Loucy (cell line): ENCODE data around the gene PRKCE.

Experiments used
- H2AFZ ChIP-seq: fragments of 200-600 bp; sonication (generic); 2 replicates; pipeline ENCODE4 v1.6.0; 2016; ENCODE audit warnings: antibody characterized with exemption, mild to moderate bottlenecking, low read length, moderate library complexity
- H3F3A ChIP-seq: fragments of 200-600 bp; 2 replicates; pipeline ENCODE4 v1.6.0; 2016; ENCODE audit warnings: antibody characterized with exemption, low read depth, mild to moderate bottlenecking
- H3K27me3 ChIP-seq: fragments of 200-600 bp; sonication (generic); 2 replicates; pipeline ENCODE4 v1.6.1; 2014; ENCODE audit warnings: low read length, mild to moderate bottlenecking; ENCODE audit not compliant: insufficient read depth, poor library complexity, severe bottlenecking
- H3K36me3 ChIP-seq: fragments of 200-600 bp; sonication (generic); 2 replicates; pipeline ENCODE4 v1.6.1; 2016; ENCODE audit warnings: low read length; ENCODE audit not compliant: insufficient read depth
- H3K4me1 ChIP-seq: fragments of 200-600 bp; sonication (generic); 2 replicates; pipeline ENCODE4 v1.5.1; 2014; ENCODE audit warnings: low read length, mild to moderate bottlenecking; ENCODE audit not compliant: insufficient read depth, poor library complexity, severe bottlenecking
- H3K4me2 ChIP-seq: fragments of 200-600 bp; sonication (generic); 2 replicates; pipeline ENCODE4 v1.6.0; 2014; ENCODE audit warnings: antibody characterized with exemption, low read length, low read depth, mild to moderate bottlenecking; ENCODE audit not compliant: poor library complexity, severe bottlenecking
- H3K4me3 ChIP-seq: fragments of 200-600 bp; sonication (generic); 2 replicates; pipeline ENCODE4 v1.5.1; 2014; ENCODE audit warnings: low read length, mild to moderate bottlenecking, mixed read lengths; ENCODE audit not compliant: poor library complexity, severe bottlenecking
- H3K79me2 ChIP-seq: fragments of 200-600 bp; sonication (generic); 2 replicates; pipeline ENCODE4 v1.6.1; 2014; ENCODE audit warnings: low read length; ENCODE audit not compliant: insufficient read depth
- H3K9ac ChIP-seq: fragments of 200-600 bp; sonication (generic); 2 replicates; pipeline ENCODE4 v1.6.0; 2014; ENCODE audit warnings: mild to moderate bottlenecking, low read depth, low read length, moderate library complexity; ENCODE audit not compliant: poor library complexity, severe bottlenecking
- H3K9me2 ChIP-seq: fragments of 200-600 bp; sonication (generic); replicated peaks from 2 replicates; pipeline ENCODE4 v1.6.1; 2016; ENCODE audit warnings: low read depth, low read length, mixed read lengths
- H3K9me3 ChIP-seq: fragments of 200-600 bp; sonication (generic); 2 replicates; pipeline ENCODE4 v1.6.1; 2014; ENCODE audit warnings: mild to moderate bottlenecking, antibody characterized with exemption, low read length, low read depth; ENCODE audit not compliant: insufficient read depth
- H4K20me1 ChIP-seq: fragments of 200-600 bp; sonication (generic); 2 replicates; pipeline ENCODE4 v1.6.0; 2014; ENCODE audit warnings: antibody characterized with exemption, low read length, mild to moderate bottlenecking; ENCODE audit not compliant: insufficient read depth, poor library complexity, severe bottlenecking
- EZH2phosphoT487 ChIP-seq: fragments of 200-600 bp; IDR thresholded peaks from 2 replicates; pipeline ENCODE4 v1.6.1; 2018; ENCODE audit warnings: antibody characterized with exemption, mild to moderate bottlenecking, moderate library complexity, borderline replicate concordance
- TF ChIP-seq, protein P1 (sequence below): fragments of 200-600 bp; sonication (generic); conservative IDR thresholded peaks from 2 replicates; pipeline ENCODE4 v1.5.1; 2014; ENCODE audit warnings: mild to moderate bottlenecking, antibody characterized with exemption, low read length

PRKCE gene

DNA sequence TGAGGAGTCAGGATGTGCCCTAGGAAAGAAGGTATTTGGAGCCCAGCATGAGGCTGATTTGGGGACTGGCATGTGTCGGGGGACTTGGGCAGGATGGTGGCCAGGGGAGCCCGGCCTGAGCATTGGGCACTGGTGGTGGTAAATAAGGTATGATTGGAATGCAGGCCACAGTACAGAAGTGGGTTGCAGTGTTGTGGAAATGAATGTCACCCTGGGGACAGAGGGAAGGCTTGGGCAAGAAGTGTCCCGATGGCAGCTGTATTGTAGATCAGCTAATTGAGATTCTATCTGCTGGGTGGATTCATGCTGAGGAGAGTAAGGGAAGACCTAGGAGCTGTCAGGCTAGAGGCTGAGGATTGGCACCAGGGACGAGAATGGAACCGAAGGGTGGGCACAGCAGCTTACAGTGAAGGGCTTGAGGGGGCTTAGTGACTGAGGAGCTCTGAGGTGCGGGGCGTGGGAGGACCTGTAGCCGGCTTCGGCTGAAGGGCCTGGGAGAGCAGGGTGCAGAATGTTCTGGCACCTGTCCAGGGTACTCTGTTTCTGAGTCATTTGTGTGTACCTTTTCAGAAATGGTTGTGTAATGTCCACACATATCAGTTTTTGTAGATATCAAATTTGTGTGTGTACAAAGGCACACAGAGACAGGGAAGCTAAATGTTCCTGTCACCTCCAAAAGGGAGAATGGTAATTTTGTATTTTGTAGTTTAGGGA lies 170.2 kb downstream of the PRKCE start:
- no peak for TF ChIP-seq EZH2phosphoT487
- TF ChIP-seq, protein P1, sequence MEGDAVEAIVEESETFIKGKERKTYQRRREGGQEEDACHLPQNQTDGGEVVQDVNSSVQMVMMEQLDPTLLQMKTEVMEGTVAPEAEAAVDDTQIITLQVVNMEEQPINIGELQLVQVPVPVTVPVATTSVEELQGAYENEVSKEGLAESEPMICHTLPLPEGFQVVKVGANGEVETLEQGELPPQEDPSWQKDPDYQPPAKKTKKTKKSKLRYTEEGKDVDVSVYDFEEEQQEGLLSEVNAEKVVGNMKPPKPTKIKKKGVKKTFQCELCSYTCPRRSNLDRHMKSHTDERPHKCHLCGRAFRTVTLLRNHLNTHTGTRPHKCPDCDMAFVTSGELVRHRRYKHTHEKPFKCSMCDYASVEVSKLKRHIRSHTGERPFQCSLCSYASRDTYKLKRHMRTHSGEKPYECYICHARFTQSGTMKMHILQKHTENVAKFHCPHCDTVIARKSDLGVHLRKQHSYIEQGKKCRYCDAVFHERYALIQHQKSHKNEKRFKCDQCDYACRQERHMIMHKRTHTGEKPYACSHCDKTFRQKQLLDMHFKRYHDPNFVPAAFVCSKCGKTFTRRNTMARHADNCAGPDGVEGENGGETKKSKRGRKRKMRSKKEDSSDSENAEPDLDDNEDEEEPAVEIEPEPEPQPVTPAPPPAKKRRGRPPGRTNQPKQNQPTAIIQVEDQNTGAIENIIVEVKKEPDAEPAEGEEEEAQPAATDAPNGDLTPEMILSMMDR: no peak
- no peaks in the 10 kb centered on the region for H3K36me3 ChIP-seq
- no peak overlapping the region for H3K9ac ChIP-seq
- H2AFZ ChIP-seq: no peak overlapping the region
- H3K79me2 ChIP-seq: peaks cover 39% of the 10 kb centered on the region
- H3K4me1 ChIP-seq: peaks cover 66% of the 10 kb centered on the region
- no peaks in the 10 kb centered on the region for H3K9me3 ChIP-seq
- H3K4me2 ChIP-seq: no peak overlapping the region
- no peak overlapping the region for H3K4me3 ChIP-seq
- no peaks in the 10 kb centered on the region for H3F3A ChIP-seq
- no peaks in the 10 kb centered on the region for H3K27me3 ChIP-seq
- no peaks in the 10 kb centered on the region for H4K20me1 ChIP-seq
- H3K9me2 ChIP-seq: no peaks in the 10 kb centered on the region

DNA sequence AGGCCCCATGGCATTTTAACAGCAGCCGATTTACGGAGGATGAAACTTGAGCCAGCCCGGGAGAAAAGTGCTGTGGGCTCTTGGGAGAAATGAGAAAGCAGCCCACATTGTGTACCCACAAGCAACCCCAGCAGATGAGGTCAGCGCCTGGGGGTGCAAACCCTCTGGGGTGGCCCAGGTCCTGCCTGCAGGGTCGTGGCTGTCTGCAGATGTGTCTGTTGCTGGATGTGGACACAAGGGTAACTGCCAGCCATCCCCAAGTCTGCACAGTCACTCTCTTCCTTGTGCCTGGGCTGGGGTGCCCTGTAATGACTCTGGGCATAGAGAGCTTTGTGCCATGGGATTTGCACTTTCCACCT lies 170.8 kb downstream of the PRKCE start:
- H3K4me2 ChIP-seq: no peak overlapping the region
- no peaks in the 10 kb centered on the region for H3K36me3 ChIP-seq
- TF ChIP-seq, protein P1: no peak
- TF ChIP-seq EZH2phosphoT487: no peak
- H3K9ac ChIP-seq: no peak overlapping the region
- H3K79me2 ChIP-seq: peaks cover 44% of the 10 kb centered on the region
- H3K27me3 ChIP-seq: no peaks in the 10 kb centered on the region
- no peaks in the 10 kb centered on the region for H3F3A ChIP-seq
- no peaks in the 10 kb centered on the region for H3K9me2 ChIP-seq
- no peaks in the 10 kb centered on the region for H3K9me3 ChIP-seq
- no peak overlapping the region for H3K4me3 ChIP-seq
- H2AFZ ChIP-seq: no peak overlapping the region
- H4K20me1 ChIP-seq: no peaks in the 10 kb centered on the region
- peaks cover 71% of the 10 kb centered on the region for H3K4me1 ChIP-seq

DNA sequence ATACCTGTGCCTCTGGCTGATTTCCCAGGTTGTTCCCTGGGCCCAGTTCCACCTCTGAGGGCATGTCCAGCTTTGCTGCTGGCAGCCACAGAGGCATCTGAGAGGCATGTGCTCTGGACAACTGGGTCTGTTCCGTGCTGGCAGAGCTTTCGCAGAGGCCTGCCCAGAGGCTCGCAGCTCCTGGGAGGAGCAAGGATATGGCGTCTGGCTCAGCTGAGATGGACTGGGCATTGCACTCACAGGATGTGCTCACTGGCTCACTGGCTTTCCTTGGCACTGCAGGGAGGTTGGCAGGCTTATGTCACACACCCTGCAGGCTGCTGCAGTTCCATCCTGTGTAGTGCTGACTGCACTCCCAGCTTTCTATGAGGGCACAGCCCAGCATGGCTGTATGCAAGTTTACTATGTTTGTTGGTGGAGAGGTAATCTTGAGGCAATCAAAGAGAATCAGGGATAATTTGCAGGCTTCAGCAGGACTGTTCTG lies 172.3 kb downstream of the PRKCE start:
- Histone ChIP-seq H3K79me2 (peaks cover 48% of the 10 kb centered on the region), H3K4me1 (peaks cover 72% of the 10 kb centered on the region), H2AFZ (no peak overlapping the region), H3K36me3 (no peaks in the 10 kb centered on the region), H3F3A (no peaks in the 10 kb centered on the region), H3K4me2 (no peak overlapping the region), H3K9me2 (no peaks in the 10 kb centered on the region), H3K4me3 (no peak overlapping the region), H3K9ac (no peak overlapping the region), H3K9me3 (no peaks in the 10 kb centered on the region), H4K20me1 (no peaks in the 10 kb centered on the region), H3K27me3 (no peaks in the 10 kb centered on the region)
- no peak for TF ChIP-seq EZH2phosphoT487
- TF ChIP-seq, protein P1: no peak
